Epithelial cell of esophagus (primary cell): ENCODE results near the gene DNAJC5G.

Experiments used
- DNase-seq: peaks from one replicate; pipeline ENCODE4 v3.0.0; 2010; ENCODE audit warnings: low read depth
- H3K4me3 ChIP-seq: 2 replicates; pipeline ENCODE4 v1.5.1; 2011; ENCODE audit warnings: mild to moderate bottlenecking, low read length, control low read depth
- CTCF ChIP-seq: IDR thresholded peaks from 2 replicates; pipeline ENCODE4 v1.5.1; 2011; ENCODE audit warnings: low read depth, mild to moderate bottlenecking, low read length, control low read depth, inconsistent platforms; ENCODE audit not compliant: insufficient read depth; ENCODE audit errors: missing control alignments

DNAJC5G gene

GRCh38 chr2:27305516-27305915, 30.3 kb downstream of the DNAJC5G start:
- TF ChIP-seq CTCF, result no peak
- no peak for DNase-seq
- H3K4me3 ChIP-seq, result no peak overlapping the region

GRCh38 chr2:27306136-27306535, 30.9 kb downstream of the DNAJC5G start:
- TF ChIP-seq CTCF, result no peak
- no peak overlapping the region for H3K4me3 ChIP-seq
- DNase-seq, result no peak

GRCh38 chr2:27306573-27307286, 31.5 kb downstream of the DNAJC5G start:
- no peak for DNase-seq
- TF ChIP-seq CTCF, result no peak
- no peak overlapping the region for H3K4me3 ChIP-seq

GRCh38 chr2:27307287-27307544, 32.0 kb downstream of the DNAJC5G start:
- DNase-seq, result no peak
- TF ChIP-seq CTCF, result no peak
- no peak overlapping the region for H3K4me3 ChIP-seq

- no peak for DNase-seq
- no peak for TF ChIP-seq CTCF
- H3K4me3 ChIP-seq, result no peak overlapping the region
Measured at GRCh38 chr2:27307545-27308358, 32.5 kb downstream of the DNAJC5G start.

- peak; percentile 65 for DNase-seq
- TF ChIP-seq CTCF, result no peak
- H3K4me3 ChIP-seq, result no peak within 1 kb of the TSS
Measured at GRCh38 chr2:27308359-27308881, 33.2 kb downstream of the DNAJC5G start, which contains the start of gene UCN. UCN (minus strand) TSS chr2:27308445; CDS start chr2:27307895, 550 bp downstream.
